SK-N-SH (cell line): Measurements from ENCODE around the gene ZNF626. TPM values are rescaled to one million over a fixed set of nuclear protein-coding genes. Genes with fewer than 3 reads are reported as not detected.

Experiments used
- CTCF ChIA-PET: fragments of 300-600, 350-600 bp; formaldehyde crosslinking; extraction: SDS; loops from one replicate; lab custom pipeline; 2021; lab: Yijun Ruan, JAX
- POLR2A ChIA-PET: fragments of 350-600 bp; sonication (Branson Sonifier 250); formaldehyde crosslinking; extraction: SDS; loops from one replicate; lab custom pipeline; 2020; ENCODE audit warnings: antibody characterized with exemption, inconsistent platforms; lab: Yijun Ruan, JAX
- DNase-seq: peaks from one replicate; pipeline ENCODE4 v3.0.0; 2012
- H2AFZ ChIP-seq: fragments of 200-600 bp; sonication (generic); 2 replicates; pipeline ENCODE4 v1.8.1; 2016; ENCODE audit warnings: antibody characterized with exemption, mild to moderate bottlenecking, low read depth
- H3F3A ChIP-seq: fragments of 200-600 bp; sonication (generic); replicated peaks from 2 replicates; pipeline ENCODE3; 2016; ENCODE audit warnings: antibody characterized with exemption, mild to moderate bottlenecking; ENCODE audit not compliant: insufficient read depth
- H3K27ac ChIP-seq, 2 experiments: fragments of 200-500 bp in 1 of 2; fragments of 200-600 bp in 1 of 2; sonication (Bioruptor generic) in 1 of 2; sonication (generic), shearing (Covaris generic) in 1 of 2; 2 replicates each; pipeline versions ENCODE4 v1.5.1 to v1.6.1; 2014 to 2016; ENCODE audit warnings: low read depth in 2 of 2, inconsistent platforms in 1 of 2, low read length in 1 of 2, mild to moderate bottlenecking in 1 of 2, mixed read lengths in 1 of 2
- H3K27me3 ChIP-seq: fragments of 200-600 bp; sonication (generic), shearing (Covaris generic); 2 replicates; pipeline ENCODE4 v1.6.1; 2016; ENCODE audit warnings: mixed run types; ENCODE audit not compliant: insufficient read depth
- H3K36me3 ChIP-seq, 2 experiments: fragments of 200-500 bp in 1 of 2; fragments of 200-600 bp in 1 of 2; sonication (Bioruptor generic) in 1 of 2; sonication (generic) in 1 of 2; replicated peaks in 1 of 2; 2 replicates each; pipeline versions ENCODE3 to v1.5.1; 2014 to 2016; ENCODE audit warnings: low read length in 1 of 2, mild to moderate bottlenecking in 1 of 2; ENCODE audit not compliant: insufficient read depth in 2 of 2, control insufficient read depth in 1 of 2
- H3K4me1 ChIP-seq, 2 experiments: fragments of 200-500 bp in 1 of 2; fragments of 200-600 bp in 1 of 2; sonication (Bioruptor generic) in 1 of 2; sonication (generic), shearing (Covaris generic) in 1 of 2; 2 replicates each; pipeline versions ENCODE4 v1.5.1 to v1.6.1; 2014 to 2016; ENCODE audit warnings: low read depth in 1 of 2, low read length in 1 of 2, mixed run types in 1 of 2; ENCODE audit not compliant: insufficient read depth in 2 of 2, control insufficient read depth in 1 of 2
- H3K4me2 ChIP-seq: fragments of 200-600 bp; sonication (generic), shearing (Covaris generic); 2 replicates; pipeline ENCODE4 v1.6.1; 2017; ENCODE audit warnings: mixed run types
- H3K4me3 ChIP-seq, 2 experiments: fragments of 200-500 bp in 1 of 2; fragments of 200-600 bp in 1 of 2; sonication (Bioruptor generic) in 1 of 2; sonication (generic), shearing (Covaris generic) in 1 of 2; 2 replicates each; pipeline versions ENCODE4 v1.5.1 to v1.8.1; 2014 to 2016; ENCODE audit warnings: low read depth in 2 of 2, inconsistent platforms in 1 of 2, low read length in 1 of 2, mild to moderate bottlenecking in 1 of 2, mixed read lengths in 1 of 2, moderate library complexity in 1 of 2
- H3K79me2 ChIP-seq: fragments of 200-600 bp; sonication (generic); 2 replicates; pipeline ENCODE4 v1.8.1; 2017; ENCODE audit warnings: mild to moderate bottlenecking; ENCODE audit not compliant: insufficient read depth
- H3K9ac ChIP-seq: fragments of 200-600 bp; sonication (generic); 2 replicates; pipeline ENCODE4 v1.6.1; 2017; ENCODE audit warnings: mixed run types
- H3K9me2 ChIP-seq: fragments of 200-600 bp; sonication (generic); 2 replicates; pipeline ENCODE4 v1.6.1; 2017; ENCODE audit warnings: mixed run types
- H3K9me3 ChIP-seq: fragments of 200-600 bp; sonication (generic); 2 replicates; pipeline ENCODE4 v1.6.1; 2017; ENCODE audit warnings: mixed run types, mild to moderate bottlenecking, moderate library complexity
- H4K20me1 ChIP-seq: fragments of 200-600 bp; sonication (generic); 2 replicates; pipeline ENCODE4 v1.6.1; 2017; ENCODE audit warnings: mild to moderate bottlenecking, mixed run types; ENCODE audit not compliant: insufficient read depth
- CHD2 ChIP-seq: fragments of 150-350 bp; IDR thresholded peaks from 2 replicates; pipeline ENCODE4 v1.6.1; 2018; ENCODE audit warnings: low read length; ENCODE audit not compliant: partially characterized antibody
- CTCF ChIP-seq: fragments of 200-600 bp; sonication (generic); IDR thresholded peaks from 2 replicates; pipeline ENCODE4 v1.6.1; 2017; ENCODE audit warnings: antibody characterized with exemption, mild to moderate bottlenecking, moderate library complexity
- EP300 ChIP-seq, 2 experiments: IDR thresholded peaks; 2 replicates each; pipeline versions ENCODE4 v1.4.0 to v1.6.1; 2012; ENCODE audit warnings: borderline replicate concordance in 1 of 2, low read depth in 1 of 2, low read length in 1 of 2
- EZH2phosphoT487 ChIP-seq: fragments of 200-600 bp; sonication (generic); IDR thresholded peaks from 2 replicates; pipeline ENCODE4 v1.6.1; 2017; ENCODE audit warnings: low read depth, mixed run types, mild to moderate bottlenecking, antibody characterized with exemption, moderate library complexity, borderline replicate concordance
- FOXJ3 ChIP-seq: sonication (generic); formaldehyde crosslinking; IDR thresholded peaks from 2 replicates; pipeline ENCODE4 v1.5.1; 2020; ENCODE audit warnings: mild to moderate bottlenecking, missing genetic modification reagents
- FOXM1 ChIP-seq: IDR thresholded peaks from 2 replicates; pipeline ENCODE4 v1.4.0; 2012; ENCODE audit warnings: low read depth, mild to moderate bottlenecking
- GATA2 ChIP-seq: sonication (generic); formaldehyde crosslinking; IDR thresholded peaks from 2 replicates; pipeline ENCODE4 v1.5.0; 2020; ENCODE audit warnings: mild to moderate bottlenecking, missing genetic modification reagents
- JUND ChIP-seq: IDR thresholded peaks from 2 replicates; pipeline ENCODE4 v1.4.0; 2012
- MXI1 ChIP-seq: IDR thresholded peaks from 2 replicates; pipeline ENCODE4 v1.6.1; 2012; ENCODE audit warnings: mild to moderate bottlenecking, low read depth, low read length, improper control_type of control experiment
- NFIC ChIP-seq: IDR thresholded peaks from 2 replicates; pipeline ENCODE4 v1.4.0; 2012; ENCODE audit warnings: borderline replicate concordance
- NRF1 ChIP-seq: IDR thresholded peaks from 2 replicates; pipeline ENCODE4 v1.6.1; 2012; ENCODE audit warnings: low read depth, mild to moderate bottlenecking, low read length
- SIN3A ChIP-seq: IDR thresholded peaks from 2 replicates; pipeline ENCODE4 v1.6.1; 2012; ENCODE audit warnings: low read depth, mild to moderate bottlenecking, low read length, moderate library complexity, borderline replicate concordance
- TEAD4 ChIP-seq: IDR thresholded peaks from 2 replicates; pipeline ENCODE4 v1.4.0; 2012; ENCODE audit warnings: mild to moderate bottlenecking, borderline replicate concordance; ENCODE audit not compliant: insufficient read depth
- USF1 ChIP-seq: IDR thresholded peaks from 2 replicates; pipeline ENCODE4 v1.4.0; 2012; ENCODE audit warnings: low read depth, borderline replicate concordance
- YY1 ChIP-seq: IDR thresholded peaks from 2 replicates; pipeline ENCODE4 v1.4.0; 2012; ENCODE audit warnings: low read depth, mild to moderate bottlenecking
- WGBS: methylation state at CpG from one replicate; pipeline ENCODE4 v1.1.6; 2017; ENCODE audit warnings: low lambda C conversion rate; 5-methylcytosine and 5-hydroxymethylcytosine counted together
- polyA plus RNA-seq, 3 experiments: library from polyadenylated mRNA; depleted of rRNA; stranded (reverse); fragments of >200 nt; gene quantifications; 2 replicates each; pipeline ENCODE4 v1.2.3, GENCODE V29; 2012
- TF ChIP-seq, protein P1 (sequence below): fragments of 150-350 bp; IDR thresholded peaks from 2 replicates; pipeline ENCODE4 v1.6.1; 2016; ENCODE audit warnings: mild to moderate bottlenecking, low read depth, low read length
- TF ChIP-seq, protein P2 (sequence below): IDR thresholded peaks from 2 replicates; pipeline ENCODE4 v1.4.0; 2012; ENCODE audit warnings: low read depth

Gene ZNF626
- polyA plus RNA-seq, 1 of the 3 experiments (the other 2 are of a cell fraction): 2.2 TPM

- Histone ChIP-seq H2AFZ (no peak overlapping the region; the same call in 1 of the 2 replicates), H3K27ac (no peak overlapping the region), H3K79me2 (peaks cover 33% of the 10 kb centered on the region), H3K36me3 (peaks cover 0 to 16% of the 10 kb centered on the region in 2 experiments), H3K4me1 (peaks cover 0 to 6% of the 10 kb centered on the region in 2 experiments; a peak in 1 of 4 replicates), H3K9ac (no peak overlapping the region), H3F3A (no peaks in the 10 kb centered on the region), H4K20me1 (no peaks in the 10 kb centered on the region)
- ChIA-PET POLR2A (no interaction called here), CTCF (no interaction called here)
- DNase-seq: peak; percentile 3
- TF ChIP-seq JUND (no peak), EP300 (IDR thresholded peaks at IDR 0.05; ENCODE audit: borderline replicate concordance in 1 of 2, low read depth in 1 of 2, low read length in 1 of 2) (no peak), CHD2 (no peak), NRF1 (no peak)
- TF ChIP-seq, protein P1, sequence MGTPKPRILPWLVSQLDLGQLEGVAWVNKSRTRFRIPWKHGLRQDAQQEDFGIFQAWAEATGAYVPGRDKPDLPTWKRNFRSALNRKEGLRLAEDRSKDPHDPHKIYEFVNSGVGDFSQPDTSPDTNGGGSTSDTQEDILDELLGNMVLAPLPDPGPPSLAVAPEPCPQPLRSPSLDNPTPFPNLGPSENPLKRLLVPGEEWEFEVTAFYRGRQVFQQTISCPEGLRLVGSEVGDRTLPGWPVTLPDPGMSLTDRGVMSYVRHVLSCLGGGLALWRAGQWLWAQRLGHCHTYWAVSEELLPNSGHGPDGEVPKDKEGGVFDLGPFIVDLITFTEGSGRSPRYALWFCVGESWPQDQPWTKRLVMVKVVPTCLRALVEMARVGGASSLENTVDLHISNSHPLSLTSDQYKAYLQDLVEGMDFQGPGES: no peak
- TF ChIP-seq, all 33 proteins: peak for 0
- WGBS: 73% methylated on average over 5 of the region's 7 CpGs
- H3K9me3 ChIP-seq: no peaks in the 10 kb centered on the region
- H3K4me2 ChIP-seq: no peak overlapping the region
- H3K27me3 ChIP-seq: no peaks in the 10 kb centered on the region
- no peak overlapping the region for H3K4me3 ChIP-seq
- no peaks in the 10 kb centered on the region for H3K9me2 ChIP-seq
These were observed 1.2 kb upstream of the ZNF626 start for GRCh38 chr19:20662421-20663105.

DNA sequence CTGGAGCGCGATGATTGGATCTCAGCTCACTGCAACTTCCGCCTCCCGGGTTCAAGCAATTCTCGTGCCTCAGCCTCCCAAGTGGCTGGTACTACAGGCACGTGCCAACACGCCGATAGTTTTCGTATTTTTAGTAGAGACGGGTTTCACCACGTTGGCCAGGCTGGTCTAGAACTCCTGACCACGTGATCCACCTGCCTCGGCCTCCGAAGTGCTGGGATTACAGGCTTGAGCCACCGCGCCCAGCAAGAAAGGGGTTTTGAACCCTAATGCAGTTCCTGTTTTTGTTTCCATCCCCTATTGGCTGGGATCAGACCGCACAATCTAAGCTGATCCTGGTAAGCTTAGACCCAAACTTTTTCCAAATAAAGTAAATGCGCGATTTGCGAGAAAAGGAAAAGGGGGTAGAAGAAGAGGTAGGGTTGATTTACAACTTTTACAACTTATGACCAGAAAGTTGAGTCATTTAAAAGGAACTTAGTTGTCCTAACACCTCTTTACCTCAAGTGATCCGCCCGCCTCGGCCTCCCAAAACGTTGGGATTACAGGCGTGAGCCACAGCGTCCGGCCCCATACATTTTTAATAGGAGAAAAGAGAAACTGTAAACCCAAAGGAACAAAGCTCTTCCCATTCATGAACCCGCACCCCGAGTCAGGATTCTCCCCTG, 764 bp downstream of the ZNF626 start:
- TF ChIP-seq, protein P2, sequence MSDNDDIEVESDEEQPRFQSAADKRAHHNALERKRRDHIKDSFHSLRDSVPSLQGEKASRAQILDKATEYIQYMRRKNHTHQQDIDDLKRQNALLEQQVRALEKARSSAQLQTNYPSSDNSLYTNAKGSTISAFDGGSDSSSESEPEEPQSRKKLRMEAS: peak; percentile 39; the same call in 1 of the 2 replicates
- TF ChIP-seq SIN3A: no peak
- ChIA-PET POLR2A (interaction anchor here (0.6 to 1.8 kb wide), 6 partner anchors 95 to 795 kb away, joined by 3 to 18 read pairs (median 4); partner anchors contain the start of genes ZNF253, ZNF430 and ZNF737), CTCF (no interaction called here)
- H3F3A ChIP-seq: no peaks in the 10 kb centered on the region
- H3K9ac ChIP-seq: peak overlapping the region; percentile 85
- peaks cover 0 to 27% of the 10 kb centered on the region in 2 experiments for H3K36me3 ChIP-seq
- 13% methylated on average over 25 of the region's 29 CpGs for WGBS
- no peaks in the 10 kb centered on the region for H3K27me3 ChIP-seq
- no peaks in the 10 kb centered on the region for H3K9me2 ChIP-seq
- peak overlapping the region; percentile 64 to 80 for H3K4me3 ChIP-seq
- peaks cover 53% of the 10 kb centered on the region for H3K79me2 ChIP-seq
- no peaks in the 10 kb centered on the region for H3K9me3 ChIP-seq
- H3K4me2 ChIP-seq: peak overlapping the region; percentile 75
- H2AFZ ChIP-seq: peak overlapping the region; percentile 89
- peak; percentile 15 for DNase-seq
- H3K27ac ChIP-seq: peak overlapping the region; percentile 66 to 76; a peak in 3 of 4 replicates
- H3K4me1 ChIP-seq: peaks cover 0 to 6% of the 10 kb centered on the region in 2 experiments; a peak in 1 of 4 replicates
- no peaks in the 10 kb centered on the region for H4K20me1 ChIP-seq

GRCh38 chr19:20640545-20640944, 20.8 kb downstream of the ZNF626 start:
- WGBS: 80% methylated on average over 2 of the region's 2 CpGs
- TF ChIP-seq NFIC: no peak
- TF ChIP-seq MXI1: no peak
- TF ChIP-seq YY1: no peak
- no peak for TF ChIP-seq EZH2phosphoT487
- no peak for TF ChIP-seq CTCF
- TF ChIP-seq FOXM1: no peak
- no peak for TF ChIP-seq TEAD4
- no peak for TF ChIP-seq FOXJ3 (CRISPR knock-in tag)
- TF ChIP-seq GATA2 (CRISPR knock-in tag): no peak
- no peak for TF ChIP-seq USF1

More at GRCh38 chr19:20640545-20640944, 20.8 kb downstream of the ZNF626 start:
- Histone ChIP-seq H3K4me1 (no peaks in the 10 kb centered on the region), H3K9me3 (peaks cover 14% of the 10 kb centered on the region), H3K4me2 (no peak overlapping the region), H3K4me3 (no peak overlapping the region), H3K9ac (no peak overlapping the region), H2AFZ (no peak overlapping the region), H3K27me3 (no peaks in the 10 kb centered on the region), H4K20me1 (no peaks in the 10 kb centered on the region), H3F3A (no peaks in the 10 kb centered on the region), H3K79me2 (peaks cover 9% of the 10 kb centered on the region; the same call in 1 of the 2 replicates), H3K27ac (no peak overlapping the region), H3K36me3 (peaks cover 4 to 77% of the 10 kb centered on the region in 2 experiments), H3K9me2 (no peaks in the 10 kb centered on the region)
- ChIA-PET POLR2A (no interaction called here), CTCF (no interaction called here)
- DNase-seq: no peak
